HepG2 (cell line): ENCODE measurements around the gene LIFR. TPM values are rescaled to one million over a fixed set of nuclear protein-coding genes. Genes with fewer than 3 reads are reported as not detected.
A peak's percentile ranks its signal among the peaks of the same experiment; 100 is the strongest.

Experiments
- ATAC-seq: fragments of 200-7000 bp; cut with Tn5 transposase; 3 replicates; pipeline ENCODE4 v1.9.1; 2020; ENCODE audit warnings: mild to moderate bottlenecking, moderate library complexity
- BruUV-seq: library from RNA; stranded (reverse); fragments of 400-500 nt; replicated peaks from 2 replicates; lab custom pipeline; 2021; lab: Mats Ljungman, UMichigan
- CTCF ChIA-PET: fragments of 300-600 bp; formaldehyde crosslinking; extraction: SDS; loops from one replicate; lab custom pipeline; 2021; ENCODE audit warnings: low total read pairs, inconsistent platforms, low intra/inter-chr PET ratio; lab: Yijun Ruan, JAX
- POLR2A ChIA-PET: fragments of 350-600 bp; sonication (Branson Sonifier 250); formaldehyde crosslinking; loops from one replicate; lab custom pipeline; 2020; ENCODE audit warnings: antibody characterized with exemption, inconsistent platforms; lab: Yijun Ruan, JAX
- DNase-seq: peaks from one replicate; pipeline ENCODE4 v3.0.0-alpha.2; 2015; ENCODE audit warnings: low spot score
- FAIRE-seq: peaks from 3 replicates; lab custom pipeline; 2011; peaks lifted over from hg19 to GRCh38; lab: Jason Lieb, UNC
- H2AFZ ChIP-seq: one replicate; pipeline ENCODE4 v1.6.1; 2011; ENCODE audit warnings: low read length, inconsistent platforms
- H3K27ac ChIP-seq: fragments of 300-600 bp; 3 replicates; pipeline ENCODE4 v1.8.0; 2011; ENCODE audit warnings: mixed run types, mild to moderate bottlenecking, mixed read lengths, low read length, inconsistent platforms; ENCODE audit not compliant: insufficient read depth; ENCODE audit errors: extremely low read length
- H3K27me3 ChIP-seq, 2 experiments: fragments of 200-600 bp in 1 of 2; 2 replicates in 1 of 2; 3 replicates in 1 of 2; pipeline versions ENCODE4 v1.6.0 to v1.8.0; 2011; ENCODE audit warnings: low read length in 2 of 2, mild to moderate bottlenecking in 2 of 2, moderate library complexity in 2 of 2, inconsistent platforms in 1 of 2; ENCODE audit not compliant: insufficient read depth in 2 of 2, control insufficient read depth in 1 of 2
- H3K36me3 ChIP-seq, 2 experiments: fragments of 200-600 bp in 1 of 2; replicated peaks in 1 of 2; 2 replicates in 1 of 2; 3 replicates in 1 of 2; pipeline versions ENCODE4 v1.5.1 to v1.8.0; 2011; ENCODE audit warnings: low read length in 2 of 2, inconsistent platforms in 1 of 2; ENCODE audit not compliant: insufficient read depth in 2 of 2, control insufficient read depth in 1 of 2
- H3K4me1 ChIP-seq: 2 replicates; pipeline ENCODE4 v1.5.1; 2012; ENCODE audit warnings: low read length, inconsistent platforms; ENCODE audit not compliant: insufficient read depth
- H3K4me2 ChIP-seq: 2 replicates; pipeline ENCODE4 v1.6.0; 2011; ENCODE audit warnings: low read depth, low read length, inconsistent platforms
- H3K4me3 ChIP-seq, 3 experiments: fragments of 200-600 bp in 1 of 3; sonication (generic), shearing (Covaris generic) in 1 of 3; replicated peaks in 1 of 3; 2 replicates each; pipeline ENCODE4 v1.5.1; 2011 to 2016; ENCODE audit warnings: low read length in 3 of 3, inconsistent platforms in 2 of 3, low read depth in 2 of 3, mild to moderate bottlenecking in 2 of 3, control low read depth in 1 of 3, mixed read lengths in 1 of 3; ENCODE audit not compliant: insufficient read depth in 1 of 3
- H3K79me2 ChIP-seq: one replicate; pipeline ENCODE4 v1.6.1; 2011; ENCODE audit warnings: low read length, inconsistent platforms; ENCODE audit not compliant: insufficient read depth
- H3K9ac ChIP-seq: 2 replicates; pipeline ENCODE4 v1.6.0; 2011; ENCODE audit warnings: mild to moderate bottlenecking, low read depth, low read length, inconsistent platforms; ENCODE audit not compliant: insufficient read depth
- H3K9me3 ChIP-seq: 2 replicates; pipeline ENCODE4 v1.5.1; 2012; ENCODE audit warnings: mild to moderate bottlenecking, low read length
- H4K20me1 ChIP-seq: 2 replicates; pipeline ENCODE4 v1.6.0; 2011; ENCODE audit warnings: inconsistent platforms, mild to moderate bottlenecking, low read length, moderate library complexity; ENCODE audit not compliant: insufficient read depth
- BRD4 ChIP-seq: sonication (generic); formaldehyde crosslinking; IDR thresholded peaks from 2 replicates; pipeline ENCODE4 v1.4.0; 2020; ENCODE audit warnings: missing genetic modification reagents
- POLR2A ChIP-seq, 2 experiments: IDR thresholded peaks; 2 replicates each; pipeline ENCODE4 v1.6.1; 2011; ENCODE audit warnings: low read depth in 2 of 2, low read length in 2 of 2, mild to moderate bottlenecking in 1 of 2, moderate library complexity in 1 of 2; ENCODE audit not compliant: insufficient read depth in 1 of 2
- POLR2AphosphoS5 ChIP-seq: IDR thresholded peaks from 2 replicates; pipeline ENCODE4 v1.6.1; 2012; ENCODE audit warnings: low read depth, low read length
- POLR2G ChIP-seq: fragments of 200-400 bp; formaldehyde crosslinking; IDR thresholded peaks from 2 replicates; pipeline ENCODE4 v1.6.1; 2018; ENCODE audit warnings: mild to moderate bottlenecking, low read depth, low read length, moderate library complexity
- PRPF4 ChIP-seq: fragments of 200-400 bp; formaldehyde crosslinking; IDR thresholded peaks from 2 replicates; pipeline ENCODE4 v1.6.1; 2016; ENCODE audit warnings: low read length, low read depth; ENCODE audit not compliant: poor library complexity, severe bottlenecking
- STAT5B ChIP-seq: sonication (generic); formaldehyde crosslinking; IDR thresholded peaks from 2 replicates; pipeline ENCODE4 v1.4.0; 2020; ENCODE audit warnings: missing genetic modification reagents
- ZBTB38 ChIP-seq: sonication (generic); formaldehyde crosslinking; IDR thresholded peaks from 2 replicates; pipeline ENCODE4 v1.5.1; 2020; ENCODE audit warnings: mild to moderate bottlenecking, missing genetic modification reagents
- ZNF274 ChIP-seq: sonication (generic); formaldehyde crosslinking; IDR thresholded peaks from 2 replicates; pipeline ENCODE4 v1.5.1; 2020; ENCODE audit warnings: mild to moderate bottlenecking, missing genetic modification reagents
- ZNF788 ChIP-seq: sonication (generic); formaldehyde crosslinking; IDR thresholded peaks from 2 replicates; pipeline ENCODE4 v1.5.0; 2020; ENCODE audit warnings: mild to moderate bottlenecking, missing genetic modification reagents, borderline replicate concordance
- ZNF850 ChIP-seq: sonication (generic); formaldehyde crosslinking; conservative IDR thresholded peaks from 2 replicates; pipeline ENCODE4 v1.9.0; 2021; ENCODE audit warnings: mild to moderate bottlenecking, missing genetic modification reagents
- ZSCAN25 ChIP-seq: sonication (generic); formaldehyde crosslinking; IDR thresholded peaks from 2 replicates; pipeline ENCODE4 v1.8.0; 2022; ENCODE audit warnings: mild to moderate bottlenecking, missing genetic modification reagents
- WGBS: methylation state at CpG from one replicate; pipeline ENCODE4 v1.1.6; 2017; ENCODE audit warnings: low lambda C conversion rate; 5-methylcytosine and 5-hydroxymethylcytosine counted together
- in situ Hi-C: cut with HindIII; loops from 2 replicates; pipeline ENCODE4 v1.10.0; 2017; ENCODE audit warnings: low pct_unique_long_range_greater_than_20kb; ENCODE audit not compliant: extremely low pct_ligation_motif_present
- intact Hi-C: fragments of 100-400 bp; cut with micrococcal nuclease; formaldehyde crosslinking; loops from one replicate; pipeline ENCODE4 v1.10.0; 2022; ENCODE audit not compliant: unreplicated experiment
- polyA plus RNA-seq, 8 experiments: library from polyadenylated mRNA; depleted of rRNA in 3 of 8; stranded (reverse) in 7 of 8; unstranded in 1 of 8; fragments of >200 nt; fragmentation: Illumina TruSeq in 4 of 8; extraction: Trizol in 4 of 8; gene quantifications; 2 replicates each; pipeline versions ENCODE4 v1.2.1 to v1.2.3, GENCODE V29; 2011 to 2016; ENCODE audit warnings: low read depth in 4 of 8, missing spikeins in 1 of 8, mixed read lengths in 1 of 8; ENCODE audit not compliant: insufficient read depth in 1 of 8
- total RNA-seq, 5 experiments: library from RNA; depleted of rRNA; stranded (reverse); fragments of >200 nt; fragmentation: Illumina TruSeq; extraction: Trizol; gene quantifications; 2 replicates each; pipeline ENCODE4 v1.2.3, GENCODE V29; 2016; ENCODE audit warnings: low read depth in 1 of 5
- TF ChIP-seq, protein P1 (sequence below): sonication (generic); formaldehyde crosslinking; IDR thresholded peaks from 2 replicates; pipeline ENCODE4 v1.4.0; 2020; ENCODE audit warnings: missing genetic modification reagents
- TF ChIP-seq, protein P2 (sequence below): sonication (generic); formaldehyde crosslinking; IDR thresholded peaks from 2 replicates; pipeline ENCODE4 v1.5.1; 2020; ENCODE audit warnings: mild to moderate bottlenecking, missing genetic modification reagents, moderate library complexity
- TF ChIP-seq, protein P3 (sequence below): sonication (generic); formaldehyde crosslinking; IDR thresholded peaks from 2 replicates; pipeline ENCODE4 v1.4.0; 2020; ENCODE audit warnings: missing genetic modification reagents, mild to moderate bottlenecking, borderline replicate concordance

LIFR gene
- total and polyA plus RNA-seq, 2 of the 13 experiments (the other 11 are each of a cell fraction or from before 2014, with no cell fraction given) = 6.3 to 25.2 TPM

DNA sequence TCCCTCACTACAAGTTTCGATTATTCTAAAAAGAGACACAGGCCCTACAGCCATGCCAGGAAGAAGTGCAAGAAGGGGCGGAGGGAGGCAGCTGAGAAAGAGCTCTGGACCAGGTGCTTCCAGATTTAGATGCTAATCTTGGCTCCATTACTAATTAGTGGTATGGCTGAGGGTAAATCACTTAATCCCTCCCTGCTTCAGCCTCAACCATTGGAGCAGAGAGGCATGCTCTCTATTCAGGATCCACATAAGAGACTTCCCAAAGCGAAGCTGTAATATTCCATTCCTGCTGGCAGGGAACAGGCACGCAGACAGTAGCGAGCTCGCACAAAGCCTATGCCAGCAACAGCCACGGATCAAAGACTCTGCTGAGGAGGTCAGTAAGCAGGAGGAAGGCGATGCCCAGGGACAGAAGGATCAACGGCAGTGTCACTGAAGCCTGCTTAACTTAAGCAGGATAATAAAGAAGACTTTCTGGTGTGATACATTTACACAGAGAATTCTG, 24.2 kb downstream of the LIFR start:
- ATAC-seq = no peak
- no peak for DNase-seq
- Histone ChIP-seq H3K4me3 (peak overlapping the region in 1 of 3 experiments; percentile 29; a peak in 1 of 6 replicates), H3K27me3 (no peaks in the 10 kb centered on the region), H3K4me2 (peak overlapping the region; percentile 87), H3K9me3 (peaks cover 8% of the 10 kb centered on the region), H3K79me2 (peaks cover 79% of the 10 kb centered on the region), H3K27ac (peak overlapping the region; percentile 99), H3K9ac (peak overlapping the region; percentile 74), H2AFZ (no peak overlapping the region), H3K36me3 (no peaks in the 10 kb centered on the region), H4K20me1 (no peaks in the 10 kb centered on the region), H3K4me1 (peaks cover 85% of the 10 kb centered on the region)
- no TSS peak for BruUV-seq
- intact Hi-C loops = no loop called here
- POLR2A ChIA-PET = interaction anchor here (1.2 to 5.9 kb wide), 2 partner anchors 14 to 18 kb away, joined by 3 to 59 read pairs; no protein-coding TSS in a partner anchor
- no peak for FAIRE-seq
- CTCF ChIA-PET = interaction anchor here (2.2 kb wide), 1 partner anchor 19 kb away, joined by 6 read pairs; no protein-coding TSS in a partner anchor
- in situ Hi-C loops = no loop called here
- WGBS = 66% methylated on average over 6 of the region's 9 CpGs
- TF ChIP-seq, protein P1, sequence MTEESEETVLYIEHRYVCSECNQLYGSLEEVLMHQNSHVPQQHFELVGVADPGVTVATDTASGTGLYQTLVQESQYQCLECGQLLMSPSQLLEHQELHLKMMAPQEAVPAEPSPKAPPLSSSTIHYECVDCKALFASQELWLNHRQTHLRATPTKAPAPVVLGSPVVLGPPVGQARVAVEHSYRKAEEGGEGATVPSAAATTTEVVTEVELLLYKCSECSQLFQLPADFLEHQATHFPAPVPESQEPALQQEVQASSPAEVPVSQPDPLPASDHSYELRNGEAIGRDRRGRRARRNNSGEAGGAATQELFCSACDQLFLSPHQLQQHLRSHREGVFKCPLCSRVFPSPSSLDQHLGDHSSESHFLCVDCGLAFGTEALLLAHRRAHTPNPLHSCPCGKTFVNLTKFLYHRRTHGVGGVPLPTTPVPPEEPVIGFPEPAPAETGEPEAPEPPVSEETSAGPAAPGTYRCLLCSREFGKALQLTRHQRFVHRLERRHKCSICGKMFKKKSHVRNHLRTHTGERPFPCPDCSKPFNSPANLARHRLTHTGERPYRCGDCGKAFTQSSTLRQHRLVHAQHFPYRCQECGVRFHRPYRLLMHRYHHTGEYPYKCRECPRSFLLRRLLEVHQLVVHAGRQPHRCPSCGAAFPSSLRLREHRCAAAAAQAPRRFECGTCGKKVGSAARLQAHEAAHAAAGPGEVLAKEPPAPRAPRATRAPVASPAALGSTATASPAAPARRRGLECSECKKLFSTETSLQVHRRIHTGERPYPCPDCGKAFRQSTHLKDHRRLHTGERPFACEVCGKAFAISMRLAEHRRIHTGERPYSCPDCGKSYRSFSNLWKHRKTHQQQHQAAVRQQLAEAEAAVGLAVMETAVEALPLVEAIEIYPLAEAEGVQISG (CRISPR knock-in tag) = peak; percentile 30; the same call in 1 of the 2 replicates
- TF ChIP-seq PRPF4 = peak; percentile 48
- no peak for TF ChIP-seq STAT5B (CRISPR knock-in tag)
- no peak for TF ChIP-seq ZNF850 (CRISPR knock-in tag)
- TF ChIP-seq ZNF274 = 0 out of 2 replicates have a peak, but pooled peaks have one; percentile 43
- TF ChIP-seq POLR2G = peak; percentile 51
- TF ChIP-seq, protein P2, sequence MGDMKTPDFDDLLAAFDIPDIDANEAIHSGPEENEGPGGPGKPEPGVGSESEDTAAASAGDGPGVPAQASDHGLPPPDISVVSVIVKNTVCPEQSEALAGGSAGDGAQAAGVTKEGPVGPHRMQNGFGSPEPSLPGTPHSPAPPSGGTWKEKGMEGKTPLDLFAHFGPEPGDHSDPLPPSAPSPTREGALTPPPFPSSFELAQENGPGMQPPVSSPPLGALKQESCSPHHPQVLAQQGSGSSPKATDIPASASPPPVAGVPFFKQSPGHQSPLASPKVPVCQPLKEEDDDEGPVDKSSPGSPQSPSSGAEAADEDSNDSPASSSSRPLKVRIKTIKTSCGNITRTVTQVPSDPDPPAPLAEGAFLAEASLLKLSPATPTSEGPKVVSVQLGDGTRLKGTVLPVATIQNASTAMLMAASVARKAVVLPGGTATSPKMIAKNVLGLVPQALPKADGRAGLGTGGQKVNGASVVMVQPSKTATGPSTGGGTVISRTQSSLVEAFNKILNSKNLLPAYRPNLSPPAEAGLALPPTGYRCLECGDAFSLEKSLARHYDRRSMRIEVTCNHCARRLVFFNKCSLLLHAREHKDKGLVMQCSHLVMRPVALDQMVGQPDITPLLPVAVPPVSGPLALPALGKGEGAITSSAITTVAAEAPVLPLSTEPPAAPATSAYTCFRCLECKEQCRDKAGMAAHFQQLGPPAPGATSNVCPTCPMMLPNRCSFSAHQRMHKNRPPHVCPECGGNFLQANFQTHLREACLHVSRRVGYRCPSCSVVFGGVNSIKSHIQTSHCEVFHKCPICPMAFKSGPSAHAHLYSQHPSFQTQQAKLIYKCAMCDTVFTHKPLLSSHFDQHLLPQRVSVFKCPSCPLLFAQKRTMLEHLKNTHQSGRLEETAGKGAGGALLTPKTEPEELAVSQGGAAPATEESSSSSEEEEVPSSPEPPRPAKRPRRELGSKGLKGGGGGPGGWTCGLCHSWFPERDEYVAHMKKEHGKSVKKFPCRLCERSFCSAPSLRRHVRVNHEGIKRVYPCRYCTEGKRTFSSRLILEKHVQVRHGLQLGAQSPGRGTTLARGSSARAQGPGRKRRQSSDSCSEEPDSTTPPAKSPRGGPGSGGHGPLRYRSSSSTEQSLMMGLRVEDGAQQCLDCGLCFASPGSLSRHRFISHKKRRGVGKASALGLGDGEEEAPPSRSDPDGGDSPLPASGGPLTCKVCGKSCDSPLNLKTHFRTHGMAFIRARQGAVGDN (CRISPR knock-in tag) = peak; percentile 31
- TF ChIP-seq, protein P3, sequence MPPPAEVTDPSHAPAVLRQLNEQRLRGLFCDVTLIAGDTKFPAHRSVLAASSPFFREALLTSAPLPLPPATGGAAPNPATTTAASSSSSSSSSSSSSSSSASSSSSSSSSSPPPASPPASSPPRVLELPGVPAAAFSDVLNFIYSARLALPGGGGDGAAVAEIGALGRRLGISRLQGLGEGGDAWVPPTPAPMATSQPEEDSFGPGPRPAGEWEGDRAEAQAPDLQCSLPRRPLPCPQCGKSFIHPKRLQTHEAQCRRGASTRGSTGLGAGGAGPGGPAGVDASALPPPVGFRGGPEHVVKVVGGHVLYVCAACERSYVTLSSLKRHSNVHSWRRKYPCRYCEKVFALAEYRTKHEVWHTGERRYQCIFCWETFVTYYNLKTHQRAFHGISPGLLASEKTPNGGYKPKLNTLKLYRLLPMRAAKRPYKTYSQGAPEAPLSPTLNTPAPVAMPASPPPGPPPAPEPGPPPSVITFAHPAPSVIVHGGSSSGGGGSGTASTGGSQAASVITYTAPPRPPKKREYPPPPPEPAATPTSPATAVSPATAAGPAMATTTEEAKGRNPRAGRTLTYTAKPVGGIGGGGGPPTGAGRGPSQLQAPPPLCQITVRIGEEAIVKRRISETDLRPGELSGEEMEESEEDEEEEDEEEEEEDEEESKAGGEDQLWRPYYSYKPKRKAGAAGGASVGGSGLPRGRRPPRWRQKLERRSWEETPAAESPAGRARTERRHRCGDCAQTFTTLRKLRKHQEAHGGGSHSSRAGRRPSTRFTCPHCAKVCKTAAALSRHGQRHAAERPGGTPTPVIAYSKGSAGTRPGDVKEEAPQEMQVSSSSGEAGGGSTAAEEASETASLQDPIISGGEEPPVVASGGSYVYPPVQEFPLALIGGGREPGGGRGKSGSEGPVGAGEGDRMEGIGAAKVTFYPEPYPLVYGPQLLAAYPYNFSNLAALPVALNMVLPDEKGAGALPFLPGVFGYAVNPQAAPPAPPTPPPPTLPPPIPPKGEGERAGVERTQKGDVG (CRISPR knock-in tag) = peak; percentile 64; the same call in 1 of the 2 replicates
- TF ChIP-seq POLR2AphosphoS5 = peak; percentile 44; the same call in 1 of the 2 replicates
- TF ChIP-seq BRD4 (CRISPR knock-in tag) = 0 out of 2 replicates have a peak, but pooled peaks have one; percentile 54
- 0 out of 2 replicates have a peak, but pooled peaks have one; percentile 38 for TF ChIP-seq ZSCAN25 (CRISPR knock-in tag)
- 0 out of 4 replicates have a peak, but pooled peaks of 1 of the 2 experiments have one; percentile 28 for TF ChIP-seq POLR2A (IDR thresholded peaks at IDR 0.05; ENCODE audit: insufficient read depth in 1 of 2, low read depth in 2 of 2, low read length in 2 of 2)
- peak; percentile 95 for TF ChIP-seq ZBTB38
- no peak for TF ChIP-seq ZNF788 (CRISPR knock-in tag)
